Measurements from ENCODE around the gene ABCB11.
"Not testable (repeated sequence)": the region's sequence is repeated elsewhere in the genome, so short reads cannot be mapped to it uniquely, and the experiment has no call there.

Gene ABCB11

DNA sequence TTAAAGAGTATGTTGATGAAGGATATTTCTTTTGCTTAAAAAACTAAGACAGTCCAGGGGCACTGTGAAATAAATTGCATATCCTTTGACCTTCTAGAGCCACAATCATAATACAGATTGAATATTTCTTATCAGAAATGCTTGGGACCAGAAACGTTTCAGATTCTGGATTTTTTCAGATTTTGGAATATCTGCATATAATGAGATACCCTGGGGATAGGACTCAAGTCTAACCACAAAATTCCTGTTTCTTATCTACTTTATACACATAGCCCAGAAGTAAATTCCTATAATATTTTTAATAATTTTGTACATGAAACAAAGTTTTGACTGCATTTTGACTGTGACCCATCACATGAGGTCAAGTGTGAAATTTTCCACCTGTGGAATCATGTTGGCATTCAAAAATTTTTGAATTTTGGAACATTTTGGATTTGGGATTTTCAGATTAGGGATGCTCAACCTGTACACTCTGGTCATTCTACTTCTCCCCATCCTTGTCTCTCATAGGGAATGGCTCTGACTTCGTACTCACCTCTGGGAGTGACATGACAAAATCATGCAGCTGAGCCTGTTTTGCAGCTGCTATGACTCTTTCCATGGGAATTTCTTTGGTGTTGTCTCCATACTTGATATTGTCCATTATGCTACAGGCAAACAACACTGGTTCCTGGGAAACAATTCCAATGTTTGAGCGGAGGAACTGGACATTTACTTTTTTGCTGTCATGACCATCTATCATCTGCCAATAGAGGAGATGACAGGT is 104.3 kb downstream of the ABCB11 start:
- DNase-seq = no peak

DNA sequence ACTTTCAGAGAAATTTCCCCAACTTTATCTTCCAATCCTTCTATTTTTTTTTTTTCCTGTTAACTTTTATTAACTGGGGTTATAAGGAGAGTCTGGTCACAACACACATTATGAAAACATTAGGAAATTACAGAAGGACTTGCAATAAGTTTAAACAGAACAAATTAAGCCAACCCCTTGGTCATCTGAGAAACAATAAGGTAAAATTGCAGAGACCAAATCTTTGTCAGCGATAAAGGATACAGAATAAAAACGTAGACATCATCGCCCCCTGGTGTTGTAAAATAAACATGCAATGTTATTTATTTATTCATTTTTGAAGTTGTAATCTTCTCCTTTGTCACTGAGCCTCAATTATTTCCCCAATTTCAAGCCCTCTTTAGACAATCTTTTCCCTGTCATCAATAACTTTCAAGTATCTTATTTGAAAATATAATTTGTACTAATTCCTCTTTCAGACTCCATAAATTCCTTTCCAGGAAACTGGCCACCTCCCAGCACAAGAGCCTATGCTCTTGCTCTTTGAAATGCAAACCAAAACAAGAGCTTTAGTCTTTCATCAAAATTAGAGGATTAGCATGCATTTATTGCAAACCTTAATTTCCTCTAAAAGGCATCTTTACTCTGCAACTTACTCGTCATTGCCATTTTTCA is 110.5 kb downstream of the ABCB11 start:
- DNase-seq = peak; percentile 43

DNA sequence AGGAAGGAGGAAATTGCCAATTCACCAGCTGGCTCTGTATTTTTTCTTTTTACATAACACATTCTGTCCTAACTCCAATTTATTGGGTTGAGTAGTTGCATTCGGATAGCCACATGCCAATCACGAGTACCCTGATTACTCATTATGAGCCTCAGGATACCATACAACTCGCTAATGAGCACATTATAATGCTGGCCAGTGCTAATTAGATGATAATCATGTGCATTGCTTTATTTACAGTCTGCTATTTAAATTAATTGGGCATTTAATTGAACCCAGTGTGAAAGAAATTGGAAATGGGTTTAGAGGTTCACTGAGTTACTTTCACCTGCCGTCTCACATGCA is 114.8 kb downstream of the ABCB11 start:
- no peak for DNase-seq

- no peak for DNase-seq
Measured at GRCh38 chr2:168915441-168916330, 115.4 kb downstream of the ABCB11 start.

- DNase-seq = no peak
Measured at GRCh38 chr2:168913495-168913894, 117.6 kb downstream of the ABCB11 start.

- DNase-seq = no peak
Measured at GRCh38 chr2:168912901-168913369, 118.2 kb downstream of the ABCB11 start.

- peak; percentile 21 to 22 for DNase-seq
Measured at GRCh38 chr2:168912466-168912865, 118.7 kb downstream of the ABCB11 start.

DNA sequence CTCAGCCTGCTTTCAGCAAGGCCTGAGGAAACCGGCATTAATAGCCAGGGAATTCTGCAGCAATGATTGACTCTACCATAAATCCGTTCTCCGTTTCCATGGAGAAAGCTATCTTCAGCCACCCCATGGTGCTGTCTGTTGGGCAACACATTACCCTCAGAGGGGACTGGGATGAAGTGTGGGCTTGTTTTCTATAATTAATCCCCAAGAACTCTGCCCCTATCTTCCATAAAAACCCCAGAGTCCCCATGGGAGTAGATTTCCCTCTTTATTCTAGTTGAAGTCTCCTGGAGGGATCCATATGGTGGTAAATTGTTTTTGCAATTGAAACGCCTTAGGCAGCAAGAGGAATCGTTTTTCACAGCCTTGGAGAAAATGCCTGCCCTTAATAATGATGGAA is 120.8 kb downstream of the ABCB11 start:
- DNase-seq = no peak

DNA sequence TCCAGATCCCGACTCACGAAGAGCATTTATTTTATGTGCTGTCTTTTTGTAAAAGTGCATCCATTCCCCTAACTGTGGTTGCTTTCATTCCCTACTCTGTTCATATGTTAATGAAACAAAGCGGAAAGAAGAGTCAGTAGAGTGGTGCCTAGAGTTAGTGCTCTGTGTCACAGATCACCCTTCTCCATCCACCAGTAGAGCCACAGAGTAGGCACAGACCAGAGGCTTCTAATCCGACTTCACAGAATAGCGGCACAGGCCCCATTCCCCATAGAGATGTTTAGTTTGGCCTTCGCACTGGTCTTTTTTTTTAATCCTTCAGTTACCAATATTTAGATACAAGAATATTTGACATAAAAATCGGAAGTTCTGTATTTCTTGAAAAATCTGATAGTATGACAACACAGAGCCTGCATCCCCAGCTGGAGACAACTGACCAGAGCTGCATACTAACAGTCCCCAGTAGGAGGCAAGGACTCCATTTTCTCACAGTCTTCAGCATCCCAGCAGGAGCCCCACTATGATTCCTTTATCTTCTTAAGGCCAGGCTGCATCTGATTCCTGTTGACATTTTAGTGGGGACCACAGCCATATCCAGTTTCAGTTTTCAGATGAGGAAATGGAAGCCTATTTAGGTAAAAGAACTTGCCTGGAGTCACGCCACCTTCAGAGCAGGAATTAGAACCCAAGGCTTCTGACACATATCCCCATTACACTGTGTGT is 123.0 kb downstream of the ABCB11 start:
- DNase-seq = no peak

- no peak for DNase-seq
Measured at GRCh38 chr2:168904358-168904757, 126.8 kb downstream of the ABCB11 start.

GRCh38 chr2:168903888-168904287 is 127.2 kb downstream of the ABCB11 start:
- DNase-seq = no peak

DNA sequence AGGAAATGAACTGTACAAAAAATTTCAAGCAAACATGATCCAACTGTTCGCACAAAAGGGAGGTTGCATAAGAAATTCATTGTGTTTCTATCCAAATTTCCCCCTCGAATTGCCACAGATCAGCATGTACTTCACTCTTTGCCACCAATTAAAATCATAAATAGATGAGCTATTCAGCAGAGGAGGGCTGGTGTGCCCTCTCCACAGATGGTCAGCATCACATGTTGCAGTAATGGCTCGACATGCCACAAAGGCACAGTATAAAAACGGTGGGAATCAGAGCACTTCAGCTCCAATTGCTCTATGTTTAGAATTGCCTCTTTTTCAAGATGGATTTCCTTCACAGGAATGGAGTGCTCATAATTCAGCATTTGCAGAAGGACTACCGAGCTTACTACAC is 130.1 kb downstream of the ABCB11 start, which contains the start of gene G6PC2:
G6PC2 (plus strand) TSS at position 289 of the 400 bp plus-strand sequence; CDS start at position 330, 41 bp downstream.
- no peak for DNase-seq

GRCh38 chr2:168897449-168897848 is 133.7 kb downstream of the ABCB11 start:
- no peak for DNase-seq

DNA sequence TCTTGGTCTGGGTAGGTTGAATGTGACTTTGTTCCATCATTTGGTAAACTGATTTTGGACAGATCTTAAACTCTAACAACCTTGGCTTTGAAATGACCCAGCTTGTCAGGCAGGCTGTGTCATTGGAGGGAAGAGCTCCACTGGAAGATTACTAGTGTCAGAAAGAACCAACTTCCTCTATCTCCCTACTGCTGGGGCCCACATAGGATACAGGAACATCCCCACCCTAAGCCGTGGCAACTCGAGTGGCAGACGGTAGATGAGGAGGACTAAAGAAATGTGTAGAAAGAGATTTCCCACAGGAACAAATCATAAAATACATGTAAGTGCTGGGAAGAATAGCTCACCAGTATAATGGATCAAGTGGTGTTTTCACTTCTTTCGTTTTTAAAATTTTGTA is 134.3 kb downstream of the ABCB11 start:
- no peak for DNase-seq

DNA sequence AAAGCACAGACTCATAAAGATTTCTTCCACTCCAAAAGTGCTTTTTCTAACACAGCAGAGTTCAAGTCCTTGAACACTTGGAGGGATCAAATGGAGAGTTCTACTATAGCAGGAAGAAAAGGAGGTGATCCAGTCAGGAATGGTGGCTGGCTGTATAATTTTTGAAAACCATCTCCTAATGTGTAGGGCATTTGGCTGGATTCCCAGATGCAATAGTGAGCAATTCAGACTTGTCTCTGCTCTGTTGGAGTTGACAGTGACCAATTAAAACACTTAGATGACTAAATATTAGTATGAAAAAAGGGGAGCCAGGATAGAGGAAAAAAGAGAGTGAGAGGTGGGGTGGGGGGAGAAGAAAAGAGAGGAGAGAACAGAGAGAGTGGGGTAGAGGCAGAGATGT is 135.4 kb downstream of the ABCB11 start:
- no peak for DNase-seq

DNA sequence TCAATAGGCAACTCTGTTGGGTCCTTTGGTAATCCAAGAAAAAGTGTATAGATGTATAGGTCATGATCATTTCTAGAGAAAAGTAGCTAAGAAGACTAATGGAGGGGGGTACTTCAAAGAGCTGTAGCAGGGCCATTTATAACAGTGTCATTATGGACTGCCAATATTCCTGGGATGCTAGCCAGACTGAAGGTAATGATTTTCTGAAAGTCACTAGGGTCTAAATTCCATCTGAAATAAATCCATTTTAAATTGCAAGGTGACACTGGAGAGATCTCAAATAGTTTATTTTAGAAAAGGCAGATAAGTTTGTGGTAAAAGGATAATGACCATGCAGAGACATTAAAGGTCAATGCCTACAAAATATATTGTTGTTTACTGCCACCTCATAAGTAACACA is 136.4 kb downstream of the ABCB11 start:
- no peak for DNase-seq

- DNase-seq = no peak
Measured at GRCh38 chr2:168894101-168894500, 137.0 kb downstream of the ABCB11 start.

GRCh38 chr2:168892327-168892726 is 138.8 kb downstream of the ABCB11 start:
- DNase-seq = no peak

GRCh38 chr2:168890006-168890782 is 140.9 kb downstream of the ABCB11 start, which contains the start of gene SPC25:
SPC25 (minus strand) TSS chr2:168890430; CDS start chr2:168889519, 911 bp downstream.
- peak; percentile 94 to 96 for DNase-seq

DNA sequence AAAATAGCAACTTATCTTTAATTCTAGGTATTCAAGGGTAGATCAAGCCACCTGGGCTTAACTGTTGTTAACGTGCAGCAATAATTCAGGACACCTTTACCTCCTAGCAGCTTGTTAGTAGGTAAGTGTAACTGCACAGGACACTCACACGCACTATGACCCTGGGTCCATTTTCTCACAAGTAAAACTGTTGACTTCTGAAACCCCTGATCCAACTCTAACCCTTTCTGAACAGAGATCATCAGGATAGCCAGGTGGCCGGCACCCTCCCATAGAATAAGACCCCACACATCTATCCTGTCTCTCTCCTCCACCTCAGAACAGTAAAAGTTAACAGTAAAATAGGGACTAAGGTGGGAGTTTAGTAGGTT is 141.5 kb downstream of the ABCB11 start:
- no peak for DNase-seq

DNA sequence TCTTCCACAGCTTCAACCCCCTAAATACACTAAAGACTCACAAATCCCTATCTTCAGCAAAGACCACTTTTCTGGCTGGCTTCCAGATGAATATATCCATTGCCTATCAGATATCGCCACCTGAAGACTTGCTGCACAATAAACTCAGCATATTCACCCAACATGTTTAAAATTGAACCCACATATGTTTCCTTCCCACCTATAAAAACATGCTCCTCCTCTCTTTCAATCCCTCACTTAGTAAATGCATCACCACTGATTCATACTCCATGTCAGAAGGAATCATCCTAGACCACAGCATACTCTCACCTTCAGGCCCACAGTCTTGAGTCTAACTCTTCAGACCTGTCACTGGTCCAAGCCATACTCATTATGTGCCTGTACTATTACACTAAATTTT is 146.1 kb downstream of the ABCB11 start:
- DNase-seq = no peak

DNA sequence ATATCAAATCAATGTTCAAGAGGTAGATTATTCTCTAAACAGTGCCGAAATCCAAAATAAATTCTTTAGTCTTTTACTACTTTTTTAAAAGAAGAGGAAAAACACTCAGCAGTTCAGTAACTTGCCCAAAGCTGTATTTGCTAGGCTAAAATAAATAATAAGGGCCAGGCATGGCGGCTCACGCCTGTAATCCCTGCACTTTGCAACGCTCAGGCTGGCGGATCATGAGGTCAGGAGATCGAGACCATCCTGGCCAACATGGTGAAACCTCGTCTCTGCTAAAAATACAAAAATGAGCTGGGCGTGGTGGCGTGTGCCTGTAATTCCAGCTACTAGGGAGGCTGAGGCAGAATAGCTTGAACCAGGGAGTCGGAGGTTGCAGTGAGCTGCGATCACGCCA is 149.0 kb downstream of the ABCB11 start:
- not testable (repeated sequence) for DNase-seq
